Tibial nerve (tissue), 4 donors: Measurements from ENCODE around the gene SH3GL1.

ENCODE experiments used
- CTCF ChIP-seq, 5 experiments: fragments of 200-600 bp in 3 of 5; fragments of 450-650 bp in 2 of 5; sonication (generic) in 3 of 5; IDR thresholded peaks; one replicate each; pipeline ENCODE4 v1.5.1; 2016 to 2019; ENCODE audit warnings: antibody characterized with exemption in 5 of 5, mild to moderate bottlenecking in 3 of 5, moderate library complexity in 2 of 5
- EP300 ChIP-seq, 2 donors: sonication (generic); formaldehyde crosslinking; IDR thresholded peaks; one replicate each; pipeline ENCODE4 v1.6.1; 2017; ENCODE audit warnings: antibody characterized with exemption in 2 of 2, mild to moderate bottlenecking in 1 of 2
- POLR2A ChIP-seq, 2 donors: fragments of 450-650 bp; IDR thresholded peaks; one replicate each; pipeline ENCODE4 v1.6.1; 2017; ENCODE audit warnings: antibody characterized with exemption in 2 of 2, mild to moderate bottlenecking in 2 of 2, moderate library complexity in 2 of 2

GRCh38 chr19:4372165-4373012 is 28.0 kb downstream of the SH3GL1 start:
- TF ChIP-seq POLR2A (IDR thresholded peaks at IDR 0.05) (peak in 1 of 2 donors; percentile 37), CTCF (IDR thresholded peaks at IDR 0.05) (no peak), EP300 (IDR thresholded peaks at IDR 0.05) (peak in 1 of 2 donors; percentile 67)
